OCI-LY7 (cell line): ENCODE measurements around the gene FRS2.

Experiments
- CTCF ChIP-seq: fragments of 200-600 bp; sonication (generic); conservative IDR thresholded peaks from 2 replicates; pipeline ENCODE4 v1.5.1; 2014; ENCODE audit warnings: mild to moderate bottlenecking, antibody characterized with exemption, low read length, moderate library complexity, mixed read lengths
- EZH2phosphoT487 ChIP-seq: fragments of 200-600 bp; sonication (generic); IDR thresholded peaks from 2 replicates; pipeline ENCODE4 v1.6.1; 2018; ENCODE audit warnings: low read depth, borderline replicate concordance, mild to moderate bottlenecking, mixed run types, antibody characterized with exemption, low read length, moderate library complexity, mixed read lengths

GRCh38 chr12:69513297-69513696, 43.1 kb downstream of the FRS2 start:
- TF ChIP-seq CTCF, result no peak
- no peak for TF ChIP-seq EZH2phosphoT487
